Right lobe of liver (tissue), 6 donors: Measurements from ENCODE around the gene ZCCHC17. TPM values are rescaled to one million over a fixed set of nuclear protein-coding genes. Genes with fewer than 3 reads are reported as not detected.

Experiments used
- ATAC-seq, 4 donors: fragments of 200-7000 bp; cut with Tn5 transposase; one replicate each; pipeline ENCODE4 v1.9.1; 2020; ENCODE audit warnings: mild to moderate bottlenecking in 4 of 4, moderate library complexity in 4 of 4
- DNase-seq, 3 donors: peaks; one replicate each; pipeline ENCODE4 v3.0.0-alpha.2; 2020
- H3K27ac ChIP-seq, 3 donors: fragments of 200-600 bp; one replicate each; pipeline ENCODE4 v1.8.0; 2022
- H3K27me3 ChIP-seq, 2 donors: fragments of 200-600 bp; one replicate each; pipeline ENCODE4 v1.8.0; 2022
- H3K36me3 ChIP-seq, 4 donors: fragments of 200-600 bp; sonication (generic) in 1 of 4; one replicate each; pipeline versions ENCODE4 v1.5.1 to v1.8.0; 2017 to 2022; ENCODE audit warnings: control low read depth in 1 of 4
- H3K4me1 ChIP-seq, 4 donors: fragments of 200-600 bp; sonication (generic) in 1 of 4; one replicate each; pipeline versions ENCODE4 v1.5.1 to v1.8.0; 2017 to 2022; ENCODE audit warnings: control low read depth in 1 of 4
- H3K4me3 ChIP-seq, 3 donors: fragments of 200-600 bp; one replicate each; pipeline ENCODE4 v1.8.0; 2022
- H3K9me3 ChIP-seq, 4 donors: fragments of 200-600 bp; sonication (generic) in 1 of 4; one replicate each; pipeline versions ENCODE4 v1.5.1 to v1.8.0; 2017 to 2022; ENCODE audit warnings: control low read depth in 1 of 4
- POLR2A ChIP-seq: fragments of 450-650 bp; IDR thresholded peaks from one replicate; pipeline ENCODE4 v1.6.1; 2017; ENCODE audit warnings: antibody characterized with exemption, mild to moderate bottlenecking
- WGBS: methylation state at CpG from one replicate; pipeline ENCODE4 v1.1.6; 2018; ENCODE audit warnings: low coverage, low lambda C conversion rate; ENCODE audit not compliant: insufficient coverage; ENCODE audit errors: missing lambda C conversion rate; 5-methylcytosine and 5-hydroxymethylcytosine counted together
- intact Hi-C, 2 donors: fragments of 100-400 bp; cut with DNase I; formaldehyde crosslinking; loops; one replicate each; pipeline versions ENCODE4 v1.11.2 to v1.14.1; 2022
- total RNA-seq, 6 experiments: library from RNA; depleted of rRNA in 2 of 6; stranded (reverse); fragments of >200 nt in 2 of 6; fragmentation: NEBNext Ultra II Directional in 3 of 6; extraction: Animal tissue kit (Norgen Biotek cat#: 25700) in 3 of 6; gene quantifications; one replicate each; pipeline versions ENCODE4 v1.1.0 to v1.2.4, GENCODE V29; 2016 to 2023
- TF ChIP-seq, protein P1 (sequence below), 4 donors: fragments of 200-600 bp in 3 of 4; fragments of 450-650 bp in 1 of 4; IDR thresholded peaks; one replicate each; pipeline versions ENCODE4 v1.5.1 to v1.8.0; 2016 to 2022; ENCODE audit warnings: antibody characterized with exemption in 4 of 4, mild to moderate bottlenecking in 2 of 4
- donor health status: DM: no; HTN: yes; CAD: no.
- donor health status: DM: no; HTN: no; CAD: no.
- donor health status: DM: no; HTN: no; CAD: no.
- donor health status: DM: no; HTN: yes; CAD: no.
- donor health status: DM: no; HTN: yes; CAD: no.

The ZCCHC17 gene
- total RNA-seq, 6 experiments from 2014 or later = 6.3 to 9.9 (median 7.3) TPM

DNA sequence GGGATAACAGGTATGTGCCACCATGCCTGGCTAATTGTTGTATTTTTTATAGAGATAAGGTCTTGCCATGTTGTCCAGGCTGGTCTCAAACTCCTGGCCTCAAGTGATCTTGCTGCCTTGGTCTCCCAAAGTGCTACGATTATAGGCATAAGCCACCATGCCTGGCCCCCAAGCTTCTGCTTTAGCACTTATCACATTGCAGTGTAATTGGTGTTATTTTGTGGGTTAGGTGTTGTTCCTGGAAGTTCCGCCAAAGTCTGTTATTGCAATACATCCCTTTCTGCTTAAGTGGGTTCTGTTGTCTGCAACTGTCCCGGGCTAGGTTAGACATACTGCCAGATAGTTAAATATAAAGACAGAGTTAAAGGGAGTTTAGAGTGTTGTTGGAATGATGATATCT is 3.4 kb downstream of the ZCCHC17 start:
- TF ChIP-seq, protein P1, sequence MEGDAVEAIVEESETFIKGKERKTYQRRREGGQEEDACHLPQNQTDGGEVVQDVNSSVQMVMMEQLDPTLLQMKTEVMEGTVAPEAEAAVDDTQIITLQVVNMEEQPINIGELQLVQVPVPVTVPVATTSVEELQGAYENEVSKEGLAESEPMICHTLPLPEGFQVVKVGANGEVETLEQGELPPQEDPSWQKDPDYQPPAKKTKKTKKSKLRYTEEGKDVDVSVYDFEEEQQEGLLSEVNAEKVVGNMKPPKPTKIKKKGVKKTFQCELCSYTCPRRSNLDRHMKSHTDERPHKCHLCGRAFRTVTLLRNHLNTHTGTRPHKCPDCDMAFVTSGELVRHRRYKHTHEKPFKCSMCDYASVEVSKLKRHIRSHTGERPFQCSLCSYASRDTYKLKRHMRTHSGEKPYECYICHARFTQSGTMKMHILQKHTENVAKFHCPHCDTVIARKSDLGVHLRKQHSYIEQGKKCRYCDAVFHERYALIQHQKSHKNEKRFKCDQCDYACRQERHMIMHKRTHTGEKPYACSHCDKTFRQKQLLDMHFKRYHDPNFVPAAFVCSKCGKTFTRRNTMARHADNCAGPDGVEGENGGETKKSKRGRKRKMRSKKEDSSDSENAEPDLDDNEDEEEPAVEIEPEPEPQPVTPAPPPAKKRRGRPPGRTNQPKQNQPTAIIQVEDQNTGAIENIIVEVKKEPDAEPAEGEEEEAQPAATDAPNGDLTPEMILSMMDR (IDR thresholded peaks at IDR 0.05) = no peak
- TF ChIP-seq POLR2A = no peak
- intact Hi-C loops = no loop called here
- H3K9me3 ChIP-seq = no peaks in the 10 kb centered on the region
- peaks cover 0 to 12% (median 3%) of the 10 kb centered on the region in 4 donors for H3K4me1 ChIP-seq
- 95% methylated on average over 3 of the region's 3 CpGs for WGBS
- no peaks in the 10 kb centered on the region for H3K36me3 ChIP-seq
- H3K27ac ChIP-seq = no peak overlapping the region
- H3K27me3 ChIP-seq = no peaks in the 10 kb centered on the region
- DNase-seq (no peak), ATAC-seq (no peak)
- no peak overlapping the region for H3K4me3 ChIP-seq

DNA sequence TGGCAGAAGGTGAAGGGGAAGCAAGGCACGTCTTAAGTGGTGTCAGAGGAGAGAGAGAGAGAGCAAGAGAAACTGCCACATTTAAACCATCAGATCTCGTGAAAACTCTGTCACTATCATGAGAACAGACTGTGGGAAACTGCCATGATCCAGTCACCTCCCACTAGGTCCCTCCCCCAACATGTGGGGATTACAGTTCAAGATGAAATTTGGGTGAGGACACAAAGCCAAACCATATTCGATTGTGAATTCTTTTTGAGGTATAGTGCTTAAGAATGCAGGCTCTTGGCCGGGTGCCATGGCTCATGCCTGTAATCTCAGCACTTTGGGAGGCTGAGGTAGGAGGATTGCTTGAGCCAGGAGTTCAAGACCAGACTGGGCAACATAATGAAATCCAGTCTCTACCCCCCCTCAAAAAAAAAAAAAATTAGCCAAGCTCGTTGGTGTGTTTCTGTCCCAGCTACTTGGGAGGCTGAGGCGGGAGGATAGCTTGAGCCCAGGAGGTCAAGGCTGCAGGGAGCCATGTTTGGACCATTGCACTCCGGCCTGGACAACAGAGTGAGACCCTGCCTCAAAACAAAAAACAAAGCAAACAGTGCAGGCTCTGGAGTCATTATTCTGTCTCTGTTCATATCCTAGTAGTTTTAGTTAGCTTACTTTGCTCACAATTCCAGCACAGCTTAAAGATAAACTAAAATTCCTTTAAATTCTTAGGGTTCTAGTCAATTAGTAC is 6.0 kb downstream of the ZCCHC17 start:
- Histone ChIP-seq H3K9me3 (no peaks in the 10 kb centered on the region), H3K27me3 (no peaks in the 10 kb centered on the region), H3K4me3 (no peak overlapping the region), H3K36me3 (no peaks in the 10 kb centered on the region), H3K4me1 (peaks cover 0 to 2% (median under 1%) of the 10 kb centered on the region in 4 donors), H3K27ac (no peak overlapping the region)
- WGBS = 79% methylated on average over 6 of the region's 7 CpGs
- intact Hi-C loops = no loop called here
- no peak for DNase-seq
- TF ChIP-seq, protein P1 (IDR thresholded peaks at IDR 0.05) = no peak
- TF ChIP-seq POLR2A = no peak
- no peak for ATAC-seq

DNA sequence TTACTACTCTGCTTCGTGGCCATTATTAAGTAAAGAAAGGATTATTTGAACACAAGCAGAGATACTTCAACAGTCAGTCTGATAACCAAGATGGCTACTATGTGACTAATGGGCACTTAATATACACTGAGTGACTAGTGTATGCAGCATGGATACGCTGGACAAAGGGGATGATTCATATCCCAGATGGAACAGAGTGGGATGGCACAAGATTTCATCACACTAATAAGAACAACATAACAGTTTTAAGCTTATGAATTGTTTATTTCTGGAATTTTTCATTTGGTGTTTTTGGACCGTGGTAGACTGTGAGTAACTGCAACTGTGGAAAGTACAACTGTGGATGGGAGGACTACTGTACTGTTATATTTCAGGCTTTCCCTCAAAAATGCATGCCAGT is 9.4 kb downstream of the ZCCHC17 start:
- Histone ChIP-seq H3K4me1 (no peaks in the 10 kb centered on the region), H3K36me3 (peaks cover 0 to 9% (median 0%) of the 10 kb centered on the region in 4 donors), H3K27ac (no peak overlapping the region), H3K9me3 (no peaks in the 10 kb centered on the region), H3K4me3 (no peak overlapping the region), H3K27me3 (no peaks in the 10 kb centered on the region)
- TF ChIP-seq POLR2A = no peak
- TF ChIP-seq, protein P1 (IDR thresholded peaks at IDR 0.05) = no peak
- no peak for DNase-seq
- no peak for ATAC-seq
- intact Hi-C loops = no loop called here
- 86% methylated on average over 3 of the region's 3 CpGs for WGBS

DNA sequence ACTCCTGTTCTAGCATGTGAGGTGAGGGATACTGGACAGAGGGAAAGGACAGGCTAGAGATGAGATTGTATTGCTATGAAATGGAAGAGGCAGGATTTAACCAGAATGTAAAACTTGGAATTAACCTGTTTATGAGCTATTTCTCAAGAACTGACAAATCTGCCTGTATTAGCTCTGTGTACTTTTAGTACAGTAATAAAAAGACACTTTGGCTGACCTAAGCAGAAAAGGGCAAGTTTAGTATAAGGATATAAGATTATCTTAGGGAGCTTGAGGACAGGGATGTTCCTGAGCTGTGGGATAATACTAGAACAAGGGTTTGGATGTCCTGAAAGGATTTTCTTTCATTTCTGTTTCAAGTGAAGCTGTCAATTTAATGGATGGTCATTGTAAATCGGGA is 11.2 kb downstream of the ZCCHC17 start:
- DNase-seq (no peak), ATAC-seq (no peak)
- Histone ChIP-seq H3K36me3 (peaks cover 0 to 20% (median 2%) of the 10 kb centered on the region in 4 donors), H3K27ac (no peak overlapping the region), H3K4me1 (no peaks in the 10 kb centered on the region), H3K4me3 (no peak overlapping the region), H3K9me3 (no peaks in the 10 kb centered on the region), H3K27me3 (no peaks in the 10 kb centered on the region)
- TF ChIP-seq, protein P1 (IDR thresholded peaks at IDR 0.05) = no peak
- no peak for TF ChIP-seq POLR2A
- intact Hi-C loops = no loop called here
- WGBS = 5% methylated on average over 1 of the region's 1 CpG
